GM23338 (cell line): Measurements from ENCODE around the gene PTPRE. TPM values are rescaled to one million over a fixed set of nuclear protein-coding genes. Genes with fewer than 3 reads are reported as not detected.
"Not testable (repeated sequence)": the region's sequence is repeated elsewhere in the genome, so short reads cannot be mapped to it uniquely, and the experiment has no call there.

Experiments
- ATAC-seq: fragments of 200-7000 bp; cut with Tn5 transposase; 3 replicates; pipeline ENCODE4 v1.9.1; 2020
- DNase-seq: peaks from one replicate; pipeline ENCODE4 v3.0.0-alpha.2; 2015; ENCODE audit warnings: low spot score
- H2AFZ ChIP-seq: fragments of 200-600 bp; sonication (generic); 2 replicates; pipeline ENCODE4 v1.8.0; 2016; ENCODE audit warnings: antibody characterized with exemption, mild to moderate bottlenecking, moderate library complexity
- H3F3A ChIP-seq: fragments of 200-600 bp; sonication (generic); replicated peaks from 2 replicates; pipeline ENCODE4 v1.8.0; 2017; ENCODE audit warnings: antibody characterized with exemption, mixed run types, low read depth
- H3K27ac ChIP-seq: fragments of 200-600 bp; sonication (generic); 2 replicates; pipeline ENCODE4 v1.6.1; 2016; ENCODE audit warnings: low read depth
- H3K27me3 ChIP-seq: fragments of 200-600 bp; sonication (generic); 2 replicates; pipeline ENCODE4 v1.8.0; 2016; ENCODE audit warnings: mild to moderate bottlenecking, mixed run types, moderate library complexity; ENCODE audit not compliant: insufficient read depth
- H3K36me3 ChIP-seq: fragments of 200-600 bp; sonication (generic); 2 replicates; pipeline ENCODE4 v1.8.0; 2016; ENCODE audit warnings: mild to moderate bottlenecking; ENCODE audit not compliant: insufficient read depth
- H3K4me1 ChIP-seq: fragments of 200-600 bp; sonication (generic); 2 replicates; pipeline ENCODE4 v1.8.0; 2016; ENCODE audit warnings: mild to moderate bottlenecking, moderate library complexity; ENCODE audit not compliant: insufficient read depth
- H3K4me2 ChIP-seq: fragments of 200-600 bp; sonication (generic); 2 replicates; pipeline ENCODE4 v1.7.1; 2017; ENCODE audit warnings: mixed run types
- H3K4me3 ChIP-seq: fragments of 200-600 bp; sonication (generic); 2 replicates; pipeline ENCODE4 v1.6.1; 2016; ENCODE audit warnings: mixed run types
- H3K79me2 ChIP-seq: fragments of 200-600 bp; sonication (generic); replicated peaks from 2 replicates; pipeline ENCODE4 v1.8.0; 2017; ENCODE audit warnings: mild to moderate bottlenecking; ENCODE audit not compliant: insufficient read depth
- H3K9me2 ChIP-seq: fragments of 200-600 bp; sonication (generic); 2 replicates; pipeline ENCODE4 v1.8.0; 2017; ENCODE audit not compliant: insufficient read depth
- H4K20me1 ChIP-seq: fragments of 200-600 bp; sonication (generic); replicated peaks from 2 replicates; pipeline ENCODE4 v1.8.0; 2017; ENCODE audit warnings: mild to moderate bottlenecking; ENCODE audit not compliant: insufficient read depth
- H3K27ac Mint-ChIP-seq: 2 replicates; pipeline ENCODE4 v1.8.0; 2020; ENCODE audit warnings: inconsistent platforms, mild to moderate bottlenecking, moderate library complexity, mixed read lengths
- H3K27me3 Mint-ChIP-seq: 3 replicates; pipeline ENCODE4 v1.8.0; 2022; ENCODE audit warnings: low read depth, mild to moderate bottlenecking, moderate library complexity, mixed read lengths, inconsistent platforms; ENCODE audit not compliant: insufficient read depth, poor library complexity
- H3K36me3 Mint-ChIP-seq: 3 replicates; pipeline ENCODE4 v1.8.0; 2021; ENCODE audit warnings: low read depth, mild to moderate bottlenecking, inconsistent platforms, moderate library complexity, mixed read lengths
- H3K4me1 Mint-ChIP-seq: 3 replicates; pipeline ENCODE4 v1.8.0; 2020; ENCODE audit warnings: mild to moderate bottlenecking, inconsistent platforms, mixed read lengths
- H3K4me3 Mint-ChIP-seq: 3 replicates; pipeline ENCODE4 v1.8.0; 2021; ENCODE audit warnings: moderate library complexity, mild to moderate bottlenecking, inconsistent platforms, mixed read lengths
- H3K9me3 Mint-ChIP-seq: 3 replicates; pipeline ENCODE4 v1.8.0; 2020; ENCODE audit warnings: moderate library complexity, mild to moderate bottlenecking, inconsistent platforms, mixed read lengths
- CREB1 ChIP-seq: fragments of 250-450 bp; sonication (Bioruptor Pico); IDR thresholded peaks from 2 replicates; pipeline ENCODE4 v1.5.0; 2020; ENCODE audit warnings: low read depth, mild to moderate bottlenecking, moderate library complexity
- EZH2 ChIP-seq: fragments of 200-600 bp; sonication (generic); IDR thresholded peaks from one replicate; pipeline ENCODE4 v1.8.0; 2017; ENCODE audit warnings: antibody characterized with exemption, mild to moderate bottlenecking, low read depth; ENCODE audit not compliant: unreplicated experiment
- EZH2phosphoT487 ChIP-seq: fragments of 200-600 bp; sonication (generic); IDR thresholded peaks from one replicate; pipeline ENCODE4 v1.8.1; 2018; ENCODE audit warnings: antibody characterized with exemption; ENCODE audit not compliant: unreplicated experiment
- JUNB ChIP-seq: IDR thresholded peaks from one replicate; pipeline ENCODE4 v1.6.1; 2016; ENCODE audit warnings: antibody characterized with exemption; ENCODE audit not compliant: unreplicated experiment
- NANOG ChIP-seq: IDR thresholded peaks from 2 replicates; pipeline ENCODE4 v1.6.1; 2016; ENCODE audit warnings: antibody characterized with exemption, borderline replicate concordance
- REST ChIP-seq: IDR thresholded peaks from one replicate; pipeline ENCODE4 v1.6.1; 2018; ENCODE audit warnings: antibody characterized with exemption; ENCODE audit not compliant: unreplicated experiment
- polyA plus RNA-seq: library from polyadenylated mRNA; unstranded; fragments of >200 nt; fragmentation: Nextera tagmentation; extraction: Ambion mirVana; gene quantifications from 2 replicates; pipeline ENCODE4 v1.2.1, GENCODE V29; 2016
- total RNA-seq: library from RNA; depleted of rRNA; stranded (reverse); fragments of >200 nt; shearing (Covaris generic); gene quantifications from 2 replicates; pipeline ENCODE4 v1.2.3, GENCODE V29; 2014
- TF ChIP-seq, protein P1 (sequence below), 2 experiments: fragments of 200-600 bp in 1 of 2; sonication (generic) in 1 of 2; conservative IDR thresholded peaks; 2 replicates each; pipeline versions ENCODE4 v1.5.1 to v1.6.1; 2016 to 2017; ENCODE audit warnings: antibody characterized with exemption in 2 of 2, low read depth in 2 of 2, mild to moderate bottlenecking in 2 of 2, moderate library complexity in 1 of 2

The PTPRE gene
- total and polyA plus RNA-seq, 2 experiments from 2014 or later = 0.34 to 0.42 TPM

GRCh38 chr10:127989481-127990012 is 82.6 kb downstream of the PTPRE start (continued):
- no peak for TF ChIP-seq REST
- TF ChIP-seq EZH2 = no peak
- no peak for TF ChIP-seq JUNB
- no peak for TF ChIP-seq EZH2phosphoT487
- TF ChIP-seq, protein P1, sequence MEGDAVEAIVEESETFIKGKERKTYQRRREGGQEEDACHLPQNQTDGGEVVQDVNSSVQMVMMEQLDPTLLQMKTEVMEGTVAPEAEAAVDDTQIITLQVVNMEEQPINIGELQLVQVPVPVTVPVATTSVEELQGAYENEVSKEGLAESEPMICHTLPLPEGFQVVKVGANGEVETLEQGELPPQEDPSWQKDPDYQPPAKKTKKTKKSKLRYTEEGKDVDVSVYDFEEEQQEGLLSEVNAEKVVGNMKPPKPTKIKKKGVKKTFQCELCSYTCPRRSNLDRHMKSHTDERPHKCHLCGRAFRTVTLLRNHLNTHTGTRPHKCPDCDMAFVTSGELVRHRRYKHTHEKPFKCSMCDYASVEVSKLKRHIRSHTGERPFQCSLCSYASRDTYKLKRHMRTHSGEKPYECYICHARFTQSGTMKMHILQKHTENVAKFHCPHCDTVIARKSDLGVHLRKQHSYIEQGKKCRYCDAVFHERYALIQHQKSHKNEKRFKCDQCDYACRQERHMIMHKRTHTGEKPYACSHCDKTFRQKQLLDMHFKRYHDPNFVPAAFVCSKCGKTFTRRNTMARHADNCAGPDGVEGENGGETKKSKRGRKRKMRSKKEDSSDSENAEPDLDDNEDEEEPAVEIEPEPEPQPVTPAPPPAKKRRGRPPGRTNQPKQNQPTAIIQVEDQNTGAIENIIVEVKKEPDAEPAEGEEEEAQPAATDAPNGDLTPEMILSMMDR (conservative IDR thresholded peaks at IDR 0.05; ENCODE audit: low read depth in 2 of 2) = no peak
- no peak for TF ChIP-seq NANOG
- TF ChIP-seq CREB1 (CRISPR knock-in tag) = no peak

DNA sequence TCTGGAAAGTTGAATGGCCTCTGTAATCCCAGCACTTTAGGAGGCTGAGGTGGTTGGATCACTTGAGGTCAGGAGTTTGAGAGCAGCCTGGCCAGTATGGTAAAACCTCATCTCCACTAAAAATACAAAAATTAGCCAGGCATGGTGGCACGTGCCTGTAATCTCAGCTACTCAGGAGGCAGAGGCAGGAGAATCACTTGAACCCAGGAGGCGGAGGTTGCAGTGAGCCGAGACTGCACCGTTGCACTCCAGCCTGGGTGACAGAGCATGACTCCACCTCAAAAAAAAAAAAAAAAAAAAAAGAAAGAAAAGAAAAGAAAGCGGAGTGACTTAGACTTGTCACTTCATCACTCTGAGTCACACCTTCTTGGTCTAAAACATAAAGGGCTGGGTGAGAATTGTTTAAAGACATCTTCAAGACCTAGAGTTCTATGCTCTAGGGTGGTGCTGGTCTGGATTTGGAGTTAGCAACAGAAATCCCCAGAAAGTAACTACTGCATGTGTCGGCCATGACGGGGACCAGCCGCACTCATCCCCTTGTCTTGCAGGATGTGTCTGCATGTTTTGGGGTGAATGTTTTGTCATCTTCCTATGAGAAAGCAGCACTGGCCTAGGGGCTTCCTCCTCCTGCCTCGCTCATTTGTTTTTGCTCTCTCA is 83.4 kb downstream of the PTPRE start:
- not testable (repeated sequence) for H3K27me3 Mint-ChIP-seq, H3K4me1 Mint-ChIP-seq, DNase-seq, ATAC-seq, H3K4me2 ChIP-seq, H3K27me3 ChIP-seq, H3K4me3 Mint-ChIP-seq, H4K20me1 ChIP-seq, H3K4me1 ChIP-seq, H3K36me3 Mint-ChIP-seq, H2AFZ ChIP-seq, H3K27ac Mint-ChIP-seq, H3K27ac ChIP-seq, H3K36me3 ChIP-seq, H3K9me2 ChIP-seq, H3K9me3 Mint-ChIP-seq, H3K79me2 ChIP-seq, H3K4me3 ChIP-seq, H3F3A ChIP-seq
